ENCODE data around the gene SLC35D2. TPM values are rescaled to one million over a fixed set of nuclear protein-coding genes. Genes with fewer than 3 reads are reported as not detected.

The SLC35D2 gene
- total and polyA plus RNA-seq, 4 donors = 19.2 to 44.6 (median 27.5) TPM

GRCh38 chr9:96417051-96417586 is 33.6 kb upstream of the SLC35D2 start (continued):
- TF ChIP-seq, protein P1, sequence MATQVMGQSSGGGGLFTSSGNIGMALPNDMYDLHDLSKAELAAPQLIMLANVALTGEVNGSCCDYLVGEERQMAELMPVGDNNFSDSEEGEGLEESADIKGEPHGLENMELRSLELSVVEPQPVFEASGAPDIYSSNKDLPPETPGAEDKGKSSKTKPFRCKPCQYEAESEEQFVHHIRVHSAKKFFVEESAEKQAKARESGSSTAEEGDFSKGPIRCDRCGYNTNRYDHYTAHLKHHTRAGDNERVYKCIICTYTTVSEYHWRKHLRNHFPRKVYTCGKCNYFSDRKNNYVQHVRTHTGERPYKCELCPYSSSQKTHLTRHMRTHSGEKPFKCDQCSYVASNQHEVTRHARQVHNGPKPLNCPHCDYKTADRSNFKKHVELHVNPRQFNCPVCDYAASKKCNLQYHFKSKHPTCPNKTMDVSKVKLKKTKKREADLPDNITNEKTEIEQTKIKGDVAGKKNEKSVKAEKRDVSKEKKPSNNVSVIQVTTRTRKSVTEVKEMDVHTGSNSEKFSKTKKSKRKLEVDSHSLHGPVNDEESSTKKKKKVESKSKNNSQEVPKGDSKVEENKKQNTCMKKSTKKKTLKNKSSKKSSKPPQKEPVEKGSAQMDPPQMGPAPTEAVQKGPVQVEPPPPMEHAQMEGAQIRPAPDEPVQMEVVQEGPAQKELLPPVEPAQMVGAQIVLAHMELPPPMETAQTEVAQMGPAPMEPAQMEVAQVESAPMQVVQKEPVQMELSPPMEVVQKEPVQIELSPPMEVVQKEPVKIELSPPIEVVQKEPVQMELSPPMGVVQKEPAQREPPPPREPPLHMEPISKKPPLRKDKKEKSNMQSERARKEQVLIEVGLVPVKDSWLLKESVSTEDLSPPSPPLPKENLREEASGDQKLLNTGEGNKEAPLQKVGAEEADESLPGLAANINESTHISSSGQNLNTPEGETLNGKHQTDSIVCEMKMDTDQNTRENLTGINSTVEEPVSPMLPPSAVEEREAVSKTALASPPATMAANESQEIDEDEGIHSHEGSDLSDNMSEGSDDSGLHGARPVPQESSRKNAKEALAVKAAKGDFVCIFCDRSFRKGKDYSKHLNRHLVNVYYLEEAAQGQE (IDR thresholded peaks at IDR 0.05) = peak; percentile 73
- TF ChIP-seq GABPA (IDR thresholded peaks at IDR 0.05 in 1 of 2, conservative IDR thresholded peaks at IDR 0.05 in 1 of 2) = peak in 1 of 2 donors; percentile 71
- no peak for TF ChIP-seq FOXA2 (IDR thresholded peaks at IDR 0.05)
- no peak for TF ChIP-seq ATF3 (IDR thresholded peaks at IDR 0.05)
- no peak for TF ChIP-seq FOXA1 (IDR thresholded peaks at IDR 0.05)

DNA sequence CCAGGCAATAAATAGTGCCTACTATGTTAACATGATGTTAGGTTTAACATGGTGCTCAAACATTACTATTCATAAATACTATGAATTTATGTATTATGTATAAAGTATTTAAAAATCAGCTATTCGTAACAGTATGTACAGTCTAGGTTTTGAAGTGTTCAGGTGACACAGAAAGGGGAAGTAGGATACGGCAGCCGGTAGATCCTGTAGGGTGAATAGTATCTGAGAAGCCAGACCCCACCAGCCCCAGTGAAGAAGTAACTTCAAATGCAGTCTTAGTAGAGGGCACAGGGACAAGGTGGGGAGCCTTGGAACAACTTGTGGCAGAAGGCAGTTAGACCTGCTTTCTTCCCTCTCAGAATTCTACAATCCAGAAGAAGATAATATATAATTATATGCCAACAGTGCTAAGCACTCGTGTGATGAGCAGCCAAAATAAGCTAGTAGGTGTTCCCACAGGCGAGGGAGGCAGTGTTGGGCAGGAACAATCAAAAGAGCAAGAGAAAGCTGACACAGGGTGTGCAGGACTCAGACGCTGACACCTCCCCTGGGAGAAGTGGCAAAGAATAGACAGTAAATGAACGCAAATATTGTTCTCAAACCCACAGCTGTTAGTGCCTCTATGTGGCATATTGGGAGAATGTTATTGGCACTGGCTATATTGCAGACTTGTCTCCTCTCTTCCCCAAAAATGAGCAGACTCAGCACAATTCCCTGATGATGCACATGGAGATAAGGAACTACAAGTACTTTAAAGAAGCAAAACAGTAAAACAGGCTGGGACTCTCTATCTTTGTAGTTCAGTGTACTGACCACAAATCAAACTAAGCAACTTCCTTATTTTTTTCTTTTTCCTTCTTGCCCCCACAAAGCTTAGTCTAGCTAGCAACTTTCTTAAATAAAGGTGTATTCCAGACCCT is 30.1 kb upstream of the SLC35D2 start:
- Histone ChIP-seq H3K4me1 (ENCODE audit: control insufficient read depth in 4 of 4, insufficient read depth in 4 of 4, low read length in 3 of 4) (peaks cover 0 to 11% (median 9%) of the 10 kb centered on the region in 4 donors), H3K9me3 (ENCODE audit: control insufficient read depth in 4 of 4, low read length in 3 of 4) (no peaks in the 10 kb centered on the region), H3K4me3 (ENCODE audit: low read depth in 1 of 3, low read length in 3 of 3) (no peak overlapping the region), H3K36me3 (ENCODE audit: control insufficient read depth in 4 of 4, insufficient read depth in 3 of 4, low read depth in 1 of 4, low read length in 3 of 4) (no peaks in the 10 kb centered on the region), H3K9ac (ENCODE audit: low read depth in 1 of 2, low read length in 2 of 2) (no peak overlapping the region), H3K27ac (ENCODE audit: low read depth in 1 of 2, low read length in 2 of 2) (peak overlapping the region in 1 of 2 donors; percentile 31), H3K27me3 (ENCODE audit: control insufficient read depth in 4 of 4, insufficient read depth in 4 of 4, low read length in 3 of 4) (no peaks in the 10 kb centered on the region)
- TF ChIP-seq RAD21 (IDR thresholded peaks at IDR 0.05) (peak in 1 of 2 donors; percentile 56), MAX (IDR thresholded peaks at IDR 0.05) (no peak)
- DNase-seq (ENCODE audit: low spot score) = no peak
- WGBS = 57% methylated on average over 7 of the region's 7 CpGs

- Histone ChIP-seq H3K4me3 (ENCODE audit: low read depth in 1 of 3, low read length in 3 of 3) (no peak overlapping the region), H3K27me3 (ENCODE audit: control insufficient read depth in 4 of 4, insufficient read depth in 4 of 4, low read length in 3 of 4) (no peaks in the 10 kb centered on the region), H3K27ac (ENCODE audit: low read depth in 1 of 2, low read length in 2 of 2) (no peak overlapping the region), H3K36me3 (ENCODE audit: control insufficient read depth in 4 of 4, insufficient read depth in 3 of 4, low read depth in 1 of 4, low read length in 3 of 4) (no peaks in the 10 kb centered on the region), H3K4me1 (ENCODE audit: control insufficient read depth in 4 of 4, insufficient read depth in 4 of 4, low read length in 3 of 4) (peaks cover 0 to 8% (median 7%) of the 10 kb centered on the region in 4 donors), H3K9me3 (ENCODE audit: control insufficient read depth in 4 of 4, low read length in 3 of 4) (no peaks in the 10 kb centered on the region), H3K9ac (ENCODE audit: low read depth in 1 of 2, low read length in 2 of 2) (no peak overlapping the region)
- no peak for DNase-seq (ENCODE audit: low spot score)
- WGBS = 85% methylated on average over 8 of the region's 8 CpGs
- TF ChIP-seq HNF4G (IDR thresholded peaks at IDR 0.05) = no peak
Observed at GRCh38 chr9:96412174-96412913, 28.8 kb upstream of the SLC35D2 start.
